NB4 (cell line): ENCODE data around the gene NUDT8.

Experiments
- CTCF ChIP-seq: IDR thresholded peaks from one replicate; pipeline ENCODE4 v1.5.1; 2012; ENCODE audit warnings: low read depth, low read length
- MAX ChIP-seq: IDR thresholded peaks from 2 replicates; pipeline ENCODE4 v1.6.1; 2011; ENCODE audit warnings: low read depth, low read length
- MYC ChIP-seq: IDR thresholded peaks from 2 replicates; pipeline ENCODE4 v1.6.1; 2011; ENCODE audit warnings: low read depth, low read length
- POLR2A ChIP-seq: IDR thresholded peaks from 2 replicates; pipeline ENCODE4 v1.6.1; 2011; ENCODE audit warnings: mild to moderate bottlenecking; ENCODE audit not compliant: insufficient read length; ENCODE audit errors: extremely low read depth

GRCh38 chr11:67673358-67673757 lies 43.6 kb upstream of the NUDT8 start:
- TF ChIP-seq CTCF (no peak), MAX (no peak), POLR2A (no peak), MYC (no peak)
